NCI-H345 (cell line): Measurements from ENCODE around the gene C2orf66.

ENCODE experiments used
- DNase-seq: peaks from one replicate; lab custom pipeline; 2025; lab: John Stamatoyannopoulos, UW

C2orf66 gene

DNA sequence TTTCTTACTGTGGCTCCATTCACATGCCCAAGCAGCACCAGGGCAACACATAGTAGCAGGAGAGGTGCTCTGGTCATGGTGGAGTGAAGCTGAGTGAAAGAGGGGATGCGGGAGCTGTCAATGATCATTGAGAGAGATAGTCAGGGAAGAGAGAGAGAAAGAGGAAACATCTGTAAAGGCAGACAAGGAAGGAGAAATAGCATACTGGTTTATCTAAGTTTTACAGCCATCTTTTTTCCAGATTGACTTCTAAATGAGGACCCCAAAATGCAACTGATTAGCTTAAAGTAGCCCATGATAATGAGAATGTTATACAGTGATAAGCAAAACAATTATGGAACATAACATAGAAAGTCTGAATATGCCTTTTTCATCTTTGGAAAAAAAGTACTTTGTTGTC lies at the start of gene C2orf66:
Gene C2orf66, minus strand, starts transcription at position 96 of the 400 bp plus-strand sequence. Its CDS starts 19 bp downstream, at position 77.
- DNase-seq, result no peak

DNA sequence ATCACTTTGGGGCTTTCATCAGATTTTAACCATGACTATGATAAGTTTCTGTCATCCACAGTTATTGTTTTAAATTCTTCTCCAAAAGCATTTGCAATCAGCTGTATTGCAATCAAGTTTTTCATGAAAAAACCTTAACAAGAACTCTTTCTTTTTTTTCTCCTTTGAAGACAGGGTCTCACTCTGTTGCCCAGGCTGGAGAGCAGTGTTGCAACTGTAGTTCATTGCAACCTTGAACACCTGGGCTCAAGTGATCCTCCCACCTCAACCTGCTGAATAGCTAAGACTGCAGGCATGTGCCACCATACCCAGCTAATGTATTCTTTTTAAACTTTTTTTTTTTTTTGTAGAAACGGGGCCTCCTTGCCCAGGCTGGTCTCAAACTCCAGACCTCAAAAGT lies 45.5 kb upstream of the C2orf66 start:
- no peak for DNase-seq

DNA sequence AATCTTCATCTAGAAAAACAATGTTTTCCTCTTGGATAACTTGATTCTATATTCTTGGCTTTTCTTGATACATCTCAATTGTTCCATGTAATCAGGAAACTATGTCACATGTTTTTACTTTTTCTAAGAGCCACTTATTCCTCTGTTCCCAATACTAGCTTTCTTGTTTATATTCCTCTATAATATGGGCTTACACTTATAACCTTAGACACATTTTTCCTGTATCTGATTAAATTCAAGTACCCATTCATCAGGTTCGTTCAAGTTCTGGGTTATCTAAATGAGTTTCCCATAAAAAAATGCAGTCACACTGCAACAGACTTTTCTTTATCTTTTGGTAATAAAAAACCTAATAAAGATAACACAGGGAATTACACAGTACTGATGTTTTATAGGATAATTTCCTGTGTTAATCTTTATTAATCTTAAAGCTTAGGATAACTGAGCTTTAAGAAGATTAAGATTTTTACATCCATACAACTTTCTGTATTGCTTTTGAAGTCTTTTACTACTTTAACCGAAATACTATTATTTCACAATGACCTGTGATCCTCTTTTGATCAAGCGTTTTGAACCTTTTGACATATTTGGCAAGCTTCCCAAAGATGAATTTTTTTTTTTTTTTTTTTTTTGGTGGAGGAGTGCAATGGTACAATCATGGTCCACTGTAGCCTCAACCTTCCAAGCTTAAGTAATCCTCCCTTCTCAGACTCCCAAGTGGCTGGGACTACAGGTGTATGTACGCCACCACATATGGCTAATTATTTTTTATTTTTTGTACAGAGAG lies 44.3 kb upstream of the C2orf66 start:
- DNase-seq, result no peak

DNA sequence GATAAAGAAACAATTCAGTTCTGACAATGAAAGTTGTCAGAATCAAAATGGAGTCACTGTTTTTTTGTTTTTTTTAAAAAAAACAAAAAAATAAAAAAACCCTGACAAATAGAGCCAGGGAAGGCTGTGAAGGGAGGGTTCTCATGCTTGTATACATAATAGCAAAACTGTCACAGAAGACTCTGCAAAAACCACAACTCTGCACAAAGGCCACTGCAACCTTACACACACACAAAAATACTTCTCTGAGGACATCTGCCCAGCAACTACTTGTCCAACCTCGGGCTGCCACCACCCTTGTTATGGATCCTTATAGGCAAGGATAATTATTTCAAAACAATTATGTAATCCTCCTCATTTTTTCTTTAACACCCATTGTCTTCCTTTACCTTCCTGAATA lies 41.9 kb upstream of the C2orf66 start:
- DNase-seq, result no peak

DNA sequence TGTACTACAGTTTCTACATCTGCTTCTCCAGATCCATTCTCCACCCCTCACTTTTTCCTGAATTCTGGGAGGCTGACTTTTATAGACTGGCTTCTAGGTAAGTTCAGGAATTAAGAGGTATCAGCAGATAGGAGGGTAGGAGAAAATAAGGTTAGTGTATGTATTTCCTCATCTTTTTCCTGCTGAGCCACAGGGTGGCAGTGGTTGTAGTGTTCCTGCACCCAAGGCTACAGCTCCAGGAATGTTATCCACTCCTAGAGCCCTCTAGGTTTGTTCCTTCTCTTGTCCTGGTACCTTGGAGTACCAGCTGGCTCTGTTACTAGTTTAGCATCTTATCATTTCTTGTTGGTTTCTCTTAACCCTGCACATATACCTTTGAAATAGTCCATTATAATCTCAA lies 40.7 kb upstream of the C2orf66 start:
- DNase-seq, result no peak

DNA sequence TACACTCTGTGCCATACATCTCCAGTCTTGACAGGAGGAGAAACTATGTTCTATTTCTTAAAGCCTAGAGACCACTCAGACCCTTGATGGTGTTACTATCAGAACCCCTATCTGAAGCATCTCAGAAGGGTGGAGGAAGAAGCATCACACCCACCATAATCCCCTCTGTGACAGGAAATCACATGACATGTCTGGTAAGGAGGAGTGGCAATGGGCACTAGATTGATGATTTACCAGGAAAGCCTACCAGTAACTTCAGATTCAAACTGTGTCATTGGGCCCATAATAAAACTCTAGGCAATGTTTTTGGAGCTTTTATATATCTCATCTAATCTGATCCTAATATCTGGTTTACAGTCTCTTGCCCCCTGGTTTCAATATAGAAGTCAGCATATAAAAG lies 37.1 kb upstream of the C2orf66 start:
- DNase-seq, result no peak

DNA sequence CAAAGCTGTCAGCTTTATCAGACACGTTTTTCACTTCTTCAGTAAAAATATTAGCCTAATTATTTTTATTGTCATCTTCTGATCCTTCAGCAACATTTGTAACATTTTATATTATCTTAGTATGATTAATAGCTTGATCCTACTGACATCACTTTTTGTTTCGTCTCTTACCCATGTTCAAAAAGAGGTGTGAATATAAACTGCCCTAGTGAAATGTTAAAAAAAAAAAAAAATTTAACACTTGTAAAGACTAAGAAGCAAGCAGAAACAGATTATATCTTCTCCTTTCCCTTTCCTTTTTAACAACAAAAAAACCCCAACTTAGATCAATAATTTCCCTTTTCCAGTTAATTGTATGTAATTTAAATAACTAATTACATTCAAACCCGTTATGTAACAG lies 36.2 kb upstream of the C2orf66 start:
- DNase-seq, result no peak

DNA sequence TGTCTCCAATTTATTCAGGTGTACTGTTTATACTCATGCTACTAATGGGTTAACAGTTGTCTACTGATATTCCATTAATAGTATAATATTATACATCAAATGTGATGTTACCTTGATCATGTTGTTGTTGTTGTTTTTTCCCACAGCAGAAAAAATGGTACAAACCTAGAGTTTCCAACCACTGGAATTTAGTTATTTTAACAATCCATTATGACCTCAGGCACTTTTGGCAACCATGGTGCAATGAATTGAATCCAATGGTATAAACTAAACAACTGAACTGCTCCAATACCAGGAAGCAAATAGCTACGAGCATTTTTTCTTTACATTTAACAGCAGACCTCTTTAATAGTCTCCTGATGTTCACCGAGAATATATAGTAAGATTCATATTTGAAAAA lies 31.0 kb upstream of the C2orf66 start:
- DNase-seq, result no peak

DNA sequence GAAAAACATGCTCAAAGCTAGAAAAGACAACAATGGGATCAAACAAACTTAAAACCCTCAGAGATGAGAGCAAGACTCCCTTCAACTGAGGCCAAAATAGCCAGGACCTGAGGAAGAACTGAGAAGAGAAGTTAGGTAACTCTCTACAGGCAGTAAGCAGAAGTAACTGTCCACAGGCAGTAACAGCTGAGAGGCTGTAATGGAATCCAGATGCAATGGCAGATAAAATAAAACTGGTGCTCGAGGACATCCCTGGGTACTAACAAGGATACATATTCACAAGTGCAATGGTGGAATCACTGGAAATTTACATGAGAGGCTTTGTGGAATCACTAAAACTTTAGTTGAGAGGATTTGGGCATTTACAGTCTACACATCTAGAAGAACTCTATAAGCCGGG lies 30.4 kb upstream of the C2orf66 start:
- DNase-seq, result no peak

DNA sequence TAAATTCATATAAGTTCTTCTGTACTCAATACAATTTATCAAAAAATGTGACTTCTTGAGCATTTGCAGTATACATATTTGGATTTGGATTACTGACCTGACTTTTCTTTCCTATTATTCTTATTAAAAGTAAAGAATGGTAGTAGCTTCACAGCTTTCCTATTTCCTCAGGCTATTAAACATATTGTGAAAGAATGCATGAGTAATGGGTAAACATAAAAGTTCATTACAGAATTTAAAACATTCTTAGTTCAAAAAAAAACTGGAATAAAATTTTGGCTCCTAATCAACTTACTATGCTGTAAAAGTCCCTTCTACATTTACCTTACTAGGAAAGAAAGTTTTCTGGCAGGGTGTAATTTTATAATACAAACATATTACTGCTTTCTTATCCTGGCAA lies 27.3 kb upstream of the C2orf66 start:
- no peak for DNase-seq

DNA sequence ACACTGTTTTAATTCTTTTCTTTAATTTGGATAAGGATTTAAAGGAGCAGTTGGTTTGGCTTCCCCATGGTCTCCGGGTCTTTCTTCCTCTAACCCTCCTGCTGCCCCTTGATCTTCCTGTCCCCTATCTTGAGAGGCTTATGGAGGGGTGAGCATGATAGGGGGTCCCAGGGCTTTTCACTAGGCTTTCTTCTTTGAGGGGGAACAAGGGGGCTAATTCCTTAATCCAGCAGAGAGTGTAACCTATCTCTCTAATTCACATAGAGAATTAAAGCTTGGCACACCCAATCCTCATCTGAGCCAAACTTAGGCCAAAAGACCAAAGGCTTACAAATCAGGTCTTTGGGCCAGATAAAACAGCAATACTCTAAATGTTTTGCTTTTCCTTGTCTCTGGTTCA lies 21.5 kb upstream of the C2orf66 start:
- DNase-seq, result no peak

DNA sequence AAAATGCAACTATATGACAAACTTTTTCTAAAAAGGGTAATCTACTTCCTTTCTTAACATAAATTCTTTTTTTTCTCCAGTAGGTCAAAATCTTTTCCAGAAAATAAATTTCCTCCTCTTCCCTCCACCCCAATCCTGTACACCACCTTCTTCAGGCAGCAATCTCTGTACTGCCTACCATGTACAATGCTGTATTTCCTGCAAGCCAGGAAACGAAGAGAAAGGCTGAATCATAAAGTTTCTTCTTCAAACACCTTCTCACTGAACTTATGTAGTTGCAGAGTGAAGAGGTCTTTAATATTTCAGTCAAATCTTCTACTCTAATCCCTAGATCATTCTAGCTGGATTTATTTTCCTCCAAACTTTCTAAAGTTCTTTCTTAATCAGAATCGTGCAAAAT lies 18.2 kb upstream of the C2orf66 start:
- DNase-seq, result no peak

DNA sequence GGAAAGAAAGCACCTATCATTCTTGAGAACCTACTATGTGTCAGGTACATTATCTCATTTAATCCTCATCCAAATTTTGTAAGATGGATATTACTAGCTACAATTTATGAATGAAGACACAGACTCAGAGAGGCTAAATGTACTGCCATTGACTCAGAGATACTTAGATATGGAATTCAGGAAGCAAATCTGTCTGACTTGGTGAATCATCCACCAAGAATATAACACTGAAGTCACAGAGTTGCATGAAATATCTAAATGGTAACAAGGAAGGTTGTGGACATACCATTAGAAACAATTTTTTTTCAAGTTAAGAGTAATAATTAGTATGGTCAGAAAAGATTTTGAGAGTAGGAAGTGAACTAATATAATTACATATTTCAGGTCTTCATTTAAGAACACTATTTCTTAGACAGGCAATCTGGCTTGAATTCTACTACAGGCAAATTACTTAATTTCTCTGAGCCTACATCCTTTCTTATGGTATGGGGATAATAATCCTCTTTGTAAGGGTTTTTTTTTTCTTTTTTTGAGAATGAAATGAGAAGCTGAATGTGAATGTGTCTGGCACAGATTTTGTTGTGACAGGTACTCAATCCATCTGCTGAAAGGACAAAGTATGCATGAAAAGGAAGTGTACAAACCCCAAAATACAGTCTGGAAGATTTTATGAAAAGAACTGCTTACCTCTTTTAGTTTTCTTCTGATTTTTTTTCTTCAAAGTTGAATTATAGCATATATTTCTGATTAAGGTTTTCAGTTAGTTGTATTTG lies 14.8 kb upstream of the C2orf66 start:
- no peak for DNase-seq

DNA sequence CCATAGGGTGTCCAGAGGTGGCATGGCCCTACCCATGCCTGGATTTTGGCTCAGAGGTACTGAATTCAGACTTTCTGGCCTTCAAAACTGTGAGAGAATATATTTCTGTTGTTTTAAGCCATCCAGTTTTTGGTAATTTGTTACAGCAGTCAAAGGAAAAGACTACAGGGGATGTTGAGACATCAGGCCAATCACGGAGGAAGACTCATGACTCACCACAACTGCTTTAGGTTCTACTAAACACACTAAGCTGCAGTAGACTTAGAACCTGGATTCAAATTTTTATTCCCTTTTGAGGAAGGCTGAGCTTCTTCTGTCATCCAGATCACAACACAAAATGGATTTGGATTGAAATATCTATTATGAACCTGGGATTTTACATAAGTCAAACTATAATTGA lies 12.0 kb upstream of the C2orf66 start:
- DNase-seq, result no peak

DNA sequence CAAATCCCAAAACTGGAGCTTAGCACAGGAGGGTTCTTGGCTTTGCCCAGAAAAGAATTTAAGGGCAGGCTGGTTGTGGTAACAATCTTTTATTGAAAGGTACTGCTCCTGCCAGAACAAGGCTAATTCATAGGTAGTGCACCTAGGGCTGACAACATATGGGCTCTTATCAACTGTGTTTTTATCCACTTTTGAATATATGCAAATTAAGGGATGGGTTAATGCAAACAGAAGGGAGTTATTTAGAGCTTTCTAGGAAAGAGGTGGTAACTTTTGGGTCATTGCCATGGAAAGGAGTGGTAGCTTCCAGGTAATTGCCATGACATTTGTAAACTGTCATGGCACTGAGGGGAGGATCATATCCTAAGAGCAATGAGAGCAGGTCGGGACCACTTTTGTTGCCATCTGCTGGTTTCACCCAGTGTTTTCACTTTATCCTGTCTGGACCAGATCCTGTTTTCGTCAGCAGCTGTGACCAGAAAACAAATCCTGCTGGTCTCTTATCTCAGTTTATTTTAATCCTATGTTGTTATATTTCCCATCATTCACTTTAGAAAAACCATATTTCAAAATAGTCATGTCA lies 981 bp downstream of the C2orf66 start:
- no peak for DNase-seq

DNA sequence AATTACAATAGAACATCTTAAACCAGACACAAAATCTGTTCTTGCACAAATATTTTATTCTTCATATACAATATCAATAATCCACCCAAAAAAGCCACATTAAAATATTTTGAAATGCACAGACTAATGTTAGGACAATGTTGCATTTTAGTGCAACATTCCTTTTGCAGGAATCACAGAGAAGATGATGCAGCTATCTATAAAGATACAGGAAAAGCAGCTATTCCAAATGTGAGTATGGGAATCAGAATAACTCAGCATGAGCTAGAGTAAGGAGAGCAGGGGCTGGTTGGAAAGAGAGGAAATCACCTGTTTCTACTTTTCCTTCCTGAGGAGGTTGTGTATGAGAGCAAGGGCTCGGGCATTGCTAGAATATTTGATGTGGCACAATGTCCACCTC lies 4.8 kb downstream of the C2orf66 start:
- DNase-seq, result no peak

DNA sequence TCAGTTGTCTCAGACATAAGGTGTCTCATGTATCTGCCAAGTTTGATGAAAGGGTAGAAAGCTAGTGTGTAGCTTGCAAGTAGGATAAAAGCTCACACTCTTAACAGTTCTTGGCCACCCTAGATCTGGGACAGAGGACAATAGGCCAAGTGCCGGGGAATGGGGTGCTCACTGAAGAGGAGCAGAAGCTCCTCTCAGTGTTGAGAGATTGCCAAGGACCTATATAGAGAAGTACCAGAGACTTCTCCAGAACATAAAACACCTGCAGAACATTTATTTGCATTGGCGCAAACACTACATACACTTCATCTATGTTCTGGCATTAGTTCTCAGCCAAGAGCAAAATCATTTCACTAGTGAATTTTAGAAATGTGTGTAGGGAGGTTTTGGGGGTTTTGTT lies 6.8 kb downstream of the C2orf66 start:
- DNase-seq, result no peak

DNA sequence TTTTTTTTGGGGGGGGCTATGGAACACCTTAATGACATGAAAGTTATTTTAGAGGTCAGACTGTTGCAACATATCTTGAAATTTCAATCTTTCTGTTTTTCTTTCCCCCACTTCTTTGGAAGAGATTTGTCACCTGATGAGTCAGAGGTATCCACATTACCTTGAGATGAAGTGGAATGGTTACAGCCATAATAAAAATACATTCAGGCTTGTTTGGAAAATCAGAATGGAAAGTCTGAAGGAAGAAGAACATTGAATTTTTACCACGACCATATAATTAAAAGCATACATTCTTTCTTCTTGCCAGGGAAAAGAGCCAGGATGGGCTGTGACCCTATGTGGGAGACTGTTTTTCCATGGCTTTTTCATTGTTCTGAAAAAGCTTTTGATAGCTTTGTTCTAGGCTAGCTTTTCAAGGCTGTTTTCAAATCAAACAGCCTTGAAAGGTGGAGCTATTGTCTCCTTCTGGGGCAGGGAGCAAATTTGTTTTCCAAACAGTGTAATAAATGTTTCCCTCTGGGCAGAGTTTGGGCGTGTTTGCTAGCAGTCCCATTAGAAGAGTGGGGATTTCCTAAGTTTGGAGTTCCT lies 7.4 kb downstream of the C2orf66 start:
- no peak for DNase-seq

DNA sequence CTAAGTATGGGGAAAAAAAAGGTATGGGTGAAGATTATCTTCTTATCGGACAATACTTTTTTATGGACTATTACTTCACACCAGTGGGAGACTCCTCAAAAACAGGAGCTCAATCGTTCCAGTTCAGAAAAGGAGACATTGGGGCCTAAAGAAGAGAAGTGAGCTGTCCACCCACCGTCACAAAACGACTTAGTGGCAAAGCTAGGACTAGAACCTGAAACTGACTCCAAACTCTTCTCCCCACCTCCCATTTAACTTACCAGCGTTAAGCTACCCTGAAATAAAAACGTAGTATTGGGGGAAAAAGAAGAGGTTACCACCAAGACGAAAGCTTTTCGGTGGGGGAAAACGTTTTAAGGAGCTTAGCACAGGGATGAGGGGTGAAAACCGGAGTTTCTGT lies 10.2 kb downstream of the C2orf66 start:
- no peak for DNase-seq

DNA sequence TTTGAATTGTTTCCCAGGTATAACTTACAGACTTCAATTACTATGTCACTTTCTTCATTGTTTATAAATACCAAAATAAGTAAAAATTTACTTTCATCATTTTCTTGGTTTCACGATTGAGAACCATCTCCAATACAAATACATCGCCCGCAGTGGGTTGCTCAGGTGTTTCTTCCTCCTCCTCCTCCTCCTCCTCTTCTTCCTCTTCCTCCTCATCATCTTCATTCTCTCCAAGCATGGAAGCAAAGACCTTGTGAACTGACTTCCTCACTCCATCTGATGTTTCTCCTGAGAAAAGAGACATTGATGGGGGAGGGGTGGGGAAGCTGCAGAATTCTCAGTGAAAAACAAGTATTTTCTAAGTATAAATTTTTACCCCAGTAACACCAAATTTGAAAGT lies 16.3 kb downstream of the C2orf66 start:
- no peak for DNase-seq

DNA sequence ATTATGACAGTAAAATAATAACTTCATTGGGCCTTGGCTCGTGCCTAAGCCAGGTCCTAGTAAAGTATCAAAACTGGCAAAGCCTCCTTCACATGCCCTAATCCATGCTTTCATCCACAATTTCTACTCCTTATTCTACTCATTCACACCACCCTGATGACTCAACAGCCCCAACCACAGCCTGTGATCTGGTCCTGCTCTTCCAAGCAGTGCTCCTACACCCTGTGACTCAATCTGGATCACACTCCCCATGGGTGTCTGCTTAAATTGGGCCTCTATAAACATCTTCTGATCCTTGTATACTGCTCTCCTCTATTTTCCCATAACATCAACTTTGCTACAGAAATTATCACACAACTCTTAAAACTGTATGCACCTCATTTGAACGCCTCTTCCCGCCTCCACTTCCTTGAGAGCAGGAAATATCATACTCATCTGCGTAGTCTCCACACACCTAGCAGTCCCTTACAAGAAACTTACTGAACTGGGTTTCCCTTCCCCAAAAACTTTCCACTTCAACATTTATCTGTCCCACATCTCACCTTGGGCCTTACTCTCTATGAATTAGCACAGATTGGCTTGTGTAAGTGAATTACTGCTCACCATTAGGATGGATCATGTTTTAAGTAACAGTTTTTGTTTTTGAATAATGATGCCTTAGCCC lies 25.6 kb downstream of the C2orf66 start:
- no peak for DNase-seq

DNA sequence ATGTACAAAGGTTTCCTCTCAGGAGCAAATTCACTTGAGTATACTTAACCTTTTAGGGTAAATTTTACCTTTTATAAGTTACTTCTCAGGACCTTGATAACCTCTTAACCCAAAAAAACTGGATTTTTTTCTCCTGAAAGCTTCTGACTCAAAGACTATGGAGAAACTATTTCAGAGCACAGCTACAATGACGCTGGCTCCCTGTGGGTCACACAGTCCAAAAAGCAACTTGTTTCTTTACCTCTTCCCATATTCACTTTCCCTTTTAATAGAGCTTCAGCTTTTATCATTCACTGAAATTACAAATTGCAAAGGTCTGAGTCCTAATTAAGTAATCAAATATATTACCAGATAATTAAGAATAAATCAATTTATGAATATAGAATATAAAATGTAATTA lies 42.1 kb downstream of the C2orf66 start:
- no peak for DNase-seq

DNA sequence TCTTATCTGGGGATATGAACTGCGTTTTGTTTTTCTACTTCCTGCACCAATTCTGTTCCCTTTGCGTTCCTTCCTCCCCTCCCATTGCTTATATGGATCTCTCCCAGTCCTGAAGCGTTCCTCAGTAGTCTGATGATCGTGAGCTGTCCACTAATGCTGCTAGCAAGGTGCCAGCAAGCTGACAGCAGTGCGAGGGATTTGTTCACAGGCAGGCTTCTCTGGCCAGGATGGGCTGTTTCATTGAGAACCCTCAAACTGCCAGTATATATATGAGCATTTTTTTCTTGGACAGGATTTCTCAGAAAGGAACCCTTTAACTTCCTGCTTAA lies 49.8 kb downstream of the C2orf66 start:
- no peak for DNase-seq
